Suprapubic skin (tissue), 4 donors: ENCODE measurements around the gene ITPK1. TPM values are rescaled to one million over a fixed set of nuclear protein-coding genes. Genes with fewer than 3 reads are reported as not detected.

Source experiments
- DNase-seq, 2 donors: peaks; one replicate each; pipeline ENCODE4 v3.0.0-alpha.2; 2019; ENCODE audit warnings: low spot score in 2 of 2
- H3K27ac ChIP-seq: fragments of 200-600 bp; sonication (generic); one replicate; pipeline ENCODE4 v1.5.1; 2019
- H3K27me3 ChIP-seq: fragments of 200-600 bp; sonication (generic); one replicate; pipeline ENCODE4 v1.5.1; 2019
- H3K36me3 ChIP-seq: fragments of 200-600 bp; sonication (generic); one replicate; pipeline ENCODE4 v1.5.1; 2019
- H3K4me1 ChIP-seq: fragments of 200-600 bp; sonication (generic); one replicate; pipeline ENCODE4 v1.5.1; 2019
- H3K4me3 ChIP-seq: fragments of 200-600 bp; sonication (generic); one replicate; pipeline ENCODE4 v1.5.1; 2019; ENCODE audit warnings: mild to moderate bottlenecking
- H3K9me3 ChIP-seq: fragments of 200-600 bp; sonication (generic); one replicate; pipeline ENCODE4 v1.5.1; 2019
- EP300 ChIP-seq: sonication (generic); formaldehyde crosslinking; IDR thresholded peaks from one replicate; pipeline ENCODE4 v1.6.1; 2017; ENCODE audit warnings: antibody characterized with exemption
- POLR2A ChIP-seq, 2 donors: fragments of 450-650 bp; IDR thresholded peaks; one replicate each; pipeline ENCODE4 v1.6.1; 2017; ENCODE audit warnings: antibody characterized with exemption in 2 of 2, mild to moderate bottlenecking in 2 of 2, moderate library complexity in 2 of 2
- POLR2AphosphoS5 ChIP-seq, 3 donors: sonication (generic); formaldehyde crosslinking; IDR thresholded peaks; one replicate each; pipeline ENCODE4 v1.6.1; 2017; ENCODE audit warnings: antibody characterized with exemption in 3 of 3
- WGBS: methylation state at CpG from one replicate; pipeline ENCODE4 v1.1.5; 2018; 5-methylcytosine and 5-hydroxymethylcytosine counted together
- total RNA-seq, 4 donors: library from RNA; depleted of rRNA; stranded (reverse); fragments of >200 nt; gene quantifications; one replicate each; pipeline ENCODE4 v1.1.0, GENCODE V29; 2016
- TF ChIP-seq, protein P1 (sequence below), 2 donors: fragments of 200-600 bp in 1 of 2; fragments of 450-650 bp in 1 of 2; sonication (generic) in 1 of 2; IDR thresholded peaks; one replicate each; pipeline ENCODE4 v1.5.1; 2016 to 2019; ENCODE audit warnings: antibody characterized with exemption in 2 of 2, mild to moderate bottlenecking in 1 of 2, moderate library complexity in 1 of 2

ITPK1 gene
- total RNA-seq, 4 donors from 2014 or later = 29.9 to 33.6 (median 32.2) TPM

DNA sequence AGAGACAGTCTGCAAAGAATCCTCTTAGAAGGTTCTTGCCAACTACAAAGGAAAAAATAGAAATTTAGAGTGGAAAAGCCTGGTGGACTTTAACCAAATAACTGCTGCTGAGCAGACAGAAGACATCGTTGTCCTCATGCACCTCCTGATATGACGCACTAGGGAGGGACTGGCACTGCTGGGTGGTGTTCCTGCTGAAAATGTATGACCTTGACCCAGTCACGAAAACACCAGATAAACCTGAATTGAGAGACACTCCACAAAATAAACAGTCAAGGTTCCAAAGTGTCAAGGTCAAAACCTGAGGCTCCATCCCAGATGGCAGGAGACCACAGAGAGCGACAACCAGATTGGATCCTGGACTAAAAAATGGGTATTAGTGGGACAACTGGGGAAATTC lies 130.8 kb downstream of the ITPK1 start:
- H3K27me3 ChIP-seq = no peaks in the 10 kb centered on the region
- H3K27ac ChIP-seq = no peak overlapping the region
- H3K36me3 ChIP-seq = no peaks in the 10 kb centered on the region
- no peak for DNase-seq
- H3K9me3 ChIP-seq = no peaks in the 10 kb centered on the region
- H3K4me1 ChIP-seq = peaks cover 30% of the 10 kb centered on the region
- TF ChIP-seq POLR2AphosphoS5 (IDR thresholded peaks at IDR 0.05) (no peak), POLR2A (IDR thresholded peaks at IDR 0.05) (no peak), EP300 (no peak)
- TF ChIP-seq, protein P1, sequence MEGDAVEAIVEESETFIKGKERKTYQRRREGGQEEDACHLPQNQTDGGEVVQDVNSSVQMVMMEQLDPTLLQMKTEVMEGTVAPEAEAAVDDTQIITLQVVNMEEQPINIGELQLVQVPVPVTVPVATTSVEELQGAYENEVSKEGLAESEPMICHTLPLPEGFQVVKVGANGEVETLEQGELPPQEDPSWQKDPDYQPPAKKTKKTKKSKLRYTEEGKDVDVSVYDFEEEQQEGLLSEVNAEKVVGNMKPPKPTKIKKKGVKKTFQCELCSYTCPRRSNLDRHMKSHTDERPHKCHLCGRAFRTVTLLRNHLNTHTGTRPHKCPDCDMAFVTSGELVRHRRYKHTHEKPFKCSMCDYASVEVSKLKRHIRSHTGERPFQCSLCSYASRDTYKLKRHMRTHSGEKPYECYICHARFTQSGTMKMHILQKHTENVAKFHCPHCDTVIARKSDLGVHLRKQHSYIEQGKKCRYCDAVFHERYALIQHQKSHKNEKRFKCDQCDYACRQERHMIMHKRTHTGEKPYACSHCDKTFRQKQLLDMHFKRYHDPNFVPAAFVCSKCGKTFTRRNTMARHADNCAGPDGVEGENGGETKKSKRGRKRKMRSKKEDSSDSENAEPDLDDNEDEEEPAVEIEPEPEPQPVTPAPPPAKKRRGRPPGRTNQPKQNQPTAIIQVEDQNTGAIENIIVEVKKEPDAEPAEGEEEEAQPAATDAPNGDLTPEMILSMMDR (IDR thresholded peaks at IDR 0.05) = no peak
- 88% methylated on average over 4 of the region's 4 CpGs for WGBS
- no peak overlapping the region for H3K4me3 ChIP-seq

DNA sequence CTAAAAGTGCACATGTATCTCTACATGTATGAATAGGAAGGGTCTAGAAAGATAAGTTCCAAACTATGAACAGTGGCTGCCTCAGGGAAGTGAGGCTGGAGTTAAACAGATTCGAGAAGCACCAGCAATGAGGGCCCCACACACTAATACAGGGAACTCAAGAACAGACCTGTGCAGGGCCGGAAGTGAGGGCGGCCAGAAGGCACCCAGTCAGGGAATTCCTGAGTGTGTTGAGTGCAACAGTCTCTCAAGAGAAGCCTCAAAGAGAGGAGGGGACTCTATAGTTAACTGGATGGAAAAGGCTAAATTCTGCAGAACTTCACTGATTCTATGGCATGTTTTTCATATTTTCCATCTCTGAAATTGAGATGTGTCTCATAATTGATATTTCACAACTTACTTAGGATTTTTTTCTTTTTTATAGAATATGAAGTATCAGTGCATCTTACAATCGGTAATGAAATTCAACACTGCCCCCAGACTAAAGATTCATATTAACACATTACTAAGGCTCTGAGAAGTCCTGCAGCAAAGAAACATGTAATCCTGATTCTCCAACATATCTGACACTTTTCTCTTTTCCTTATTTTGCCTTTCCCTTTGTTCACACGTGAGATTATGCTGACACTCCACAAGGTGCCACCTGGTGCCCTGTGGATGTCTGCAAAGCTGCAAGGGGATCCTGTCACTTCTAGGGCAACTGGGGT lies 131.5 kb downstream of the ITPK1 start:
- TF ChIP-seq POLR2A (IDR thresholded peaks at IDR 0.05) (no peak), POLR2AphosphoS5 (IDR thresholded peaks at IDR 0.05) (no peak)
- TF ChIP-seq, protein P1 (IDR thresholded peaks at IDR 0.05) = no peak
- Histone ChIP-seq H3K9me3 (no peaks in the 10 kb centered on the region), H3K36me3 (no peaks in the 10 kb centered on the region), H3K27me3 (no peaks in the 10 kb centered on the region), H3K4me1 (peaks cover 30% of the 10 kb centered on the region), H3K4me3 (no peak overlapping the region), H3K27ac (no peak overlapping the region)
- WGBS = 64% methylated on average over 5 of the region's 5 CpGs
- no peak for DNase-seq

DNA sequence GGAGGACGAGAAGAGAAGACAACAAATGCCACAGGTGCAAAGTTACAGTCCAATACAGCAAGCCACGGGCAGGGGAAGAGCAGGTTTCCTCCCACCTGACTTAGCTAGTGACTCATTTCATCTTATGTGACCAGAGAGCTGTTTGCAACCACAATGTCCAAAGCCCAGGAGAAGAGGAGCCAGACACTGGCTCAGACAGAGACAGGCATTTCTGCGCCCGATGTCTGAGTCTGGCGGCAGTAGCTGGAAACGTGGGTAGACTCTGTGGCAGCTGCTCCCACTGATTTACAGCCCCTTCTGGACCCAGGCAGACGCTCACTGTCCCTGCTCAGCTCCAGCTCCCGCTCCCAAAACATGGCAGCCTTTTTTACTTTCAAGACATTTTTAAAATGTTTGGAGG lies 132.8 kb downstream of the ITPK1 start:
- 89% methylated on average over 8 of the region's 8 CpGs for WGBS

DNA sequence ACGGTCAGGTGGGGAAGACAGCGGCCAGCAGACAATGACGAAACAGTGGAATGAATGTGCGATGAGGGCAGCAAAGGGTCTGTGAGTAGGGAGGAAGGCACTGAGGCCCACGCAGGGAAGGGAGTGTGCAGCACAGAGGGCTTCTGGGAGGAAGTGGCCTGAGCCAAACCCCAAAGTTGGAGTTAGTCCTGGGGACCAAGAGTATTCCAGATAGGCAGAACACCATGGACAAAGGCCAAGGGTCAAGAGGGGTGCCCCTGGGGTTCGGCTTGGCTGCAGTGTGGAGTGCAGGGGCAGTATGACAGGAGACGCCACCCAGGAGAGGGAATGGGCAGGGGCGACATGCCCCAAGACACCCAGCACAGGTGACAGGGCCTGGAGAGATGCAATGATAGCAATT lies 134.0 kb downstream of the ITPK1 start:
- no peak for DNase-seq
- no peak overlapping the region for H3K4me3 ChIP-seq
- no peaks in the 10 kb centered on the region for H3K27me3 ChIP-seq
- no peaks in the 10 kb centered on the region for H3K9me3 ChIP-seq
- H3K27ac ChIP-seq = no peak overlapping the region
- peaks cover 14% of the 10 kb centered on the region for H3K4me1 ChIP-seq
- WGBS = 95% methylated on average over 8 of the region's 8 CpGs
- peaks cover 2% of the 10 kb centered on the region for H3K36me3 ChIP-seq
- no peak for TF ChIP-seq EP300
- TF ChIP-seq, protein P1 (IDR thresholded peaks at IDR 0.05) = no peak
- no peak for TF ChIP-seq POLR2A (IDR thresholded peaks at IDR 0.05)
- no peak for TF ChIP-seq POLR2AphosphoS5 (IDR thresholded peaks at IDR 0.05)

More for the DNA sequence above, 132.8 kb downstream of the ITPK1 start:
- Histone ChIP-seq H3K27ac (no peak overlapping the region), H3K4me1 (peaks cover 26% of the 10 kb centered on the region), H3K36me3 (no peaks in the 10 kb centered on the region), H3K4me3 (no peak overlapping the region), H3K27me3 (no peaks in the 10 kb centered on the region), H3K9me3 (no peaks in the 10 kb centered on the region)
- no peak for DNase-seq
- TF ChIP-seq EP300 = no peak
- TF ChIP-seq POLR2A (IDR thresholded peaks at IDR 0.05) = no peak

DNA sequence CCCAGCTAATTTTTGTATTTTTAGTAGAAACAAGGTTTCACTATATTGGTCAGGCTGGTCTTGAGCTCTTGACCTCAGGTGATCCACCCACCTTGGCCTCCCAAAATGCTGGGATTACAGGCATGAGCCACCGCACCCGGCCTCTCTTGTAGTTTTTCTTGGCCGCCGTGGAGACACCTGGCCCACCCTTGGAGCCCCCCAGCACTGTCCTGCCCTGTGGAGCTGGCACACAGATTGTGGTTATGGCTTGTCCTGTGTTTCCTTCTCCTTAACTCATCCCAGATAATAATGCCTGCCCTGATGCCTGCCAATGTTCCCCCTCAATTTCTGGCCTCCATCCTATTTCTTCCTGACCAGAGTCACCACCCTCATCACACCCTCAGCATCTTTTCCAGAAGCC lies 134.9 kb downstream of the ITPK1 start:
- peaks cover 5% of the 10 kb centered on the region for H3K4me1 ChIP-seq
- TF ChIP-seq, protein P1 (IDR thresholded peaks at IDR 0.05) = no peak
- TF ChIP-seq POLR2AphosphoS5 (IDR thresholded peaks at IDR 0.05) (no peak), POLR2A (IDR thresholded peaks at IDR 0.05) (no peak), EP300 (no peak)
- 93% methylated on average over 4 of the region's 4 CpGs for WGBS

More for the DNA sequence above, 134.9 kb downstream of the ITPK1 start:
- no peak for DNase-seq
- H3K9me3 ChIP-seq = no peaks in the 10 kb centered on the region
- no peaks in the 10 kb centered on the region for H3K27me3 ChIP-seq
- H3K27ac ChIP-seq = no peak overlapping the region
- peaks cover 5% of the 10 kb centered on the region for H3K36me3 ChIP-seq
- H3K4me3 ChIP-seq = no peak overlapping the region
